ENCODE measurements around the gene CEP70. TPM values are rescaled to one million over a fixed set of nuclear protein-coding genes. Genes with fewer than 3 reads are reported as not detected.

Gene CEP70
- total and polyA plus RNA-seq, 10 of the 15 experiments (the other 5 are each of a cell fraction or from before 2014, with no cell fraction given), result 1.4 to 9.3 (median 2.2) TPM

DNA sequence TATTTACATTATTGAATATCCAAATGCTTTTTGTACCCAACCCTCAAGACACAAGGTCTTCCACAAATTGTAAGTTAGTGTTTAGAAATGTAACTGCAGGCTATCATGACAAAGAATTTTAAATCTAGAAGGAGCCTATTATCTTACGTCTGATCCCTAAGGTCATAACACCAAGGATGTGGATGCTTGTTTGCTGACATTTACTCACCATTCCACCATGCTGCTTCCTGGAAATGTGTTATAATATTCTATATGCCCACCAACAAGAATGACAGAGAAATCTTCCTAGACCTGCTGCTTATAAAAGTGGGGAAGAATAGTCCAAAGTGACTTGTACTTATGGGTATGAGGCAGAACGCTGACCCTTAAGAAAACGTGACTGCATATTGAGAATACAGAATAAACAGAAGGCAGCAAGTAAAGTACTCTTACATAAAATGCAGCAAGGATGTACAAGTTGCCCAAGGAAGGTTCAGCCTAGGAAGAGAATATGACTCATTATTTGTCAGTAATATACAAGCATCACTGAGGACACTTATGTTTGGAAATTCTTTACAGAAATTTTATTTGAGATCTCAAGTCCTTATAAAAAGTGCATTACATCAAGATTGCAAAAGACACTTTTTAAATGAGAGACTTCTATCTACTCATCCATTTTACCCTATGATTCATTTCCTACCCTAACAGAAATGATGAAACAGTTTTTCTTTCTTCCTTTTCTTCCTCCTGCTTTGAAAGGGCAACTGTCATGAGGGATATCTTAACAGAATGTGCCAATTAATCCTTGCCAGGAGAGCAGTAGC, 100.1 kb downstream of the CEP70 start (continued):
- TF ChIP-seq, protein P1, sequence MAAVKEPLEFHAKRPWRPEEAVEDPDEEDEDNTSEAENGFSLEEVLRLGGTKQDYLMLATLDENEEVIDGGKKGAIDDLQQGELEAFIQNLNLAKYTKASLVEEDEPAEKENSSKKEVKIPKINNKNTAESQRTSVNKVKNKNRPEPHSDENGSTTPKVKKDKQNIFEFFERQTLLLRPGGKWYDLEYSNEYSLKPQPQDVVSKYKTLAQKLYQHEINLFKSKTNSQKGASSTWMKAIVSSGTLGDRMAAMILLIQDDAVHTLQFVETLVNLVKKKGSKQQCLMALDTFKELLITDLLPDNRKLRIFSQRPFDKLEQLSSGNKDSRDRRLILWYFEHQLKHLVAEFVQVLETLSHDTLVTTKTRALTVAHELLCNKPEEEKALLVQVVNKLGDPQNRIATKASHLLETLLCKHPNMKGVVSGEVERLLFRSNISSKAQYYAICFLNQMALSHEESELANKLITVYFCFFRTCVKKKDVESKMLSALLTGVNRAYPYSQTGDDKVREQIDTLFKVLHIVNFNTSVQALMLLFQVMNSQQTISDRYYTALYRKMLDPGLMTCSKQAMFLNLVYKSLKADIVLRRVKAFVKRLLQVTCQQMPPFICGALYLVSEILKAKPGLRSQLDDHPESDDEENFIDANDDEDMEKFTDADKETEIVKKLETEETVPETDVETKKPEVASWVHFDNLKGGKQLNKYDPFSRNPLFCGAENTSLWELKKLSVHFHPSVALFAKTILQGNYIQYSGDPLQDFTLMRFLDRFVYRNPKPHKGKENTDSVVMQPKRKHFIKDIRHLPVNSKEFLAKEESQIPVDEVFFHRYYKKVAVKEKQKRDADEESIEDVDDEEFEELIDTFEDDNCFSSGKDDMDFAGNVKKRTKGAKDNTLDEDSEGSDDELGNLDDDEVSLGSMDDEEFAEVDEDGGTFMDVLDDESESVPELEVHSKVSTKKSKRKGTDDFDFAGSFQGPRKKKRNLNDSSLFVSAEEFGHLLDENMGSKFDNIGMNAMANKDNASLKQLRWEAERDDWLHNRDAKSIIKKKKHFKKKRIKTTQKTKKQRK (IDR thresholded peaks at IDR 0.05; ENCODE audit: low read depth, low read length), result no peak
- TF ChIP-seq, protein P2, sequence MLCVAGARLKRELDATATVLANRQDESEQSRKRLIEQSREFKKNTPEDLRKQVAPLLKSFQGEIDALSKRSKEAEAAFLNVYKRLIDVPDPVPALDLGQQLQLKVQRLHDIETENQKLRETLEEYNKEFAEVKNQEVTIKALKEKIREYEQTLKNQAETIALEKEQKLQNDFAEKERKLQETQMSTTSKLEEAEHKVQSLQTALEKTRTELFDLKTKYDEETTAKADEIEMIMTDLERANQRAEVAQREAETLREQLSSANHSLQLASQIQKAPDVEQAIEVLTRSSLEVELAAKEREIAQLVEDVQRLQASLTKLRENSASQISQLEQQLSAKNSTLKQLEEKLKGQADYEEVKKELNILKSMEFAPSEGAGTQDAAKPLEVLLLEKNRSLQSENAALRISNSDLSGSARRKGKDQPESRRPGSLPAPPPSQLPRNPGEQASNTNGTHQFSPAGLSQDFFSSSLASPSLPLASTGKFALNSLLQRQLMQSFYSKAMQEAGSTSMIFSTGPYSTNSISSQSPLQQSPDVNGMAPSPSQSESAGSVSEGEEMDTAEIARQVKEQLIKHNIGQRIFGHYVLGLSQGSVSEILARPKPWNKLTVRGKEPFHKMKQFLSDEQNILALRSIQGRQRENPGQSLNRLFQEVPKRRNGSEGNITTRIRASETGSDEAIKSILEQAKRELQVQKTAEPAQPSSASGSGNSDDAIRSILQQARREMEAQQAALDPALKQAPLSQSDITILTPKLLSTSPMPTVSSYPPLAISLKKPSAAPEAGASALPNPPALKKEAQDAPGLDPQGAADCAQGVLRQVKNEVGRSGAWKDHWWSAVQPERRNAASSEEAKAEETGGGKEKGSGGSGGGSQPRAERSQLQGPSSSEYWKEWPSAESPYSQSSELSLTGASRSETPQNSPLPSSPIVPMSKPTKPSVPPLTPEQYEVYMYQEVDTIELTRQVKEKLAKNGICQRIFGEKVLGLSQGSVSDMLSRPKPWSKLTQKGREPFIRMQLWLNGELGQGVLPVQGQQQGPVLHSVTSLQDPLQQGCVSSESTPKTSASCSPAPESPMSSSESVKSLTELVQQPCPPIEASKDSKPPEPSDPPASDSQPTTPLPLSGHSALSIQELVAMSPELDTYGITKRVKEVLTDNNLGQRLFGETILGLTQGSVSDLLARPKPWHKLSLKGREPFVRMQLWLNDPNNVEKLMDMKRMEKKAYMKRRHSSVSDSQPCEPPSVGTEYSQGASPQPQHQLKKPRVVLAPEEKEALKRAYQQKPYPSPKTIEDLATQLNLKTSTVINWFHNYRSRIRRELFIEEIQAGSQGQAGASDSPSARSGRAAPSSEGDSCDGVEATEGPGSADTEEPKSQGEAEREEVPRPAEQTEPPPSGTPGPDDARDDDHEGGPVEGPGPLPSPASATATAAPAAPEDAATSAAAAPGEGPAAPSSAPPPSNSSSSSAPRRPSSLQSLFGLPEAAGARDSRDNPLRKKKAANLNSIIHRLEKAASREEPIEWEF (IDR thresholded peaks at IDR 0.05; ENCODE audit: insufficient replicate concordance, low read depth, low read length), result no peak
- no peak for TF ChIP-seq FOXK2 (IDR thresholded peaks at IDR 0.05)
- TF ChIP-seq, protein P3, sequence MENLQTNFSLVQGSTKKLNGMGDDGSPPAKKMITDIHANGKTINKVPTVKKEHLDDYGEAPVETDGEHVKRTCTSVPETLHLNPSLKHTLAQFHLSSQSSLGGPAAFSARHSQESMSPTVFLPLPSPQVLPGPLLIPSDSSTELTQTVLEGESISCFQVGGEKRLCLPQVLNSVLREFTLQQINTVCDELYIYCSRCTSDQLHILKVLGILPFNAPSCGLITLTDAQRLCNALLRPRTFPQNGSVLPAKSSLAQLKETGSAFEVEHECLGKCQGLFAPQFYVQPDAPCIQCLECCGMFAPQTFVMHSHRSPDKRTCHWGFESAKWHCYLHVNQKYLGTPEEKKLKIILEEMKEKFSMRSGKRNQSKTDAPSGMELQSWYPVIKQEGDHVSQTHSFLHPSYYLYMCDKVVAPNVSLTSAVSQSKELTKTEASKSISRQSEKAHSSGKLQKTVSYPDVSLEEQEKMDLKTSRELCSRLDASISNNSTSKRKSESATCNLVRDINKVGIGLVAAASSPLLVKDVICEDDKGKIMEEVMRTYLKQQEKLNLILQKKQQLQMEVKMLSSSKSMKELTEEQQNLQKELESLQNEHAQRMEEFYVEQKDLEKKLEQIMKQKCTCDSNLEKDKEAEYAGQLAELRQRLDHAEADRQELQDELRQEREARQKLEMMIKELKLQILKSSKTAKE (IDR thresholded peaks at IDR 0.05; ENCODE audit: low read depth, poor library complexity, severe bottlenecking), result no peak

Data from GM12878 (cell line).